Tibial artery (tissue), 4 donors: ENCODE results near the gene PPP3R2.

ENCODE experiments used
- DNase-seq, 2 donors: peaks; one replicate each; pipeline ENCODE4 v3.0.0-alpha.2; 2019
- H3K27ac ChIP-seq, 2 donors: fragments of 200-600 bp; sonication (generic) in 1 of 2; 1 replicate in 1 of 2; 2 replicates in 1 of 2; pipeline ENCODE4 v1.5.1; 2018 to 2019; ENCODE audit warnings: mild to moderate bottlenecking in 1 of 2
- H3K27me3 ChIP-seq, 2 donors: fragments of 200-600 bp; sonication (generic) in 1 of 2; one replicate each; pipeline versions ENCODE4 v1.5.1 to v1.6.0; 2016 to 2019
- H3K36me3 ChIP-seq, 3 donors: fragments of 200-600 bp; sonication (generic) in 2 of 3; one replicate each; pipeline ENCODE4 v1.5.1; 2016 to 2019; ENCODE audit warnings: mild to moderate bottlenecking in 2 of 3
- H3K4me1 ChIP-seq, 4 donors: fragments of 200-600 bp; sonication (generic) in 2 of 4; 1 replicate in 3 of 4; 2 replicates in 1 of 4; pipeline ENCODE4 v1.5.1; 2016 to 2019
- H3K4me3 ChIP-seq, 2 donors: fragments of 200-600 bp; sonication (generic) in 1 of 2; 1 replicate in 1 of 2; 2 replicates in 1 of 2; pipeline ENCODE4 v1.5.1; 2018 to 2019; ENCODE audit warnings: mild to moderate bottlenecking in 2 of 2
- H3K9me3 ChIP-seq, 3 donors: fragments of 200-600 bp; sonication (generic) in 1 of 3; one replicate each; pipeline ENCODE4 v1.5.1; 2016 to 2019
- CTCF ChIP-seq, 2 experiments: fragments of 200-600 bp in 1 of 2; fragments of 450-650 bp in 1 of 2; IDR thresholded peaks; one replicate each; pipeline ENCODE4 v1.5.1; 2017 to 2019; ENCODE audit warnings: antibody characterized with exemption in 2 of 2, mild to moderate bottlenecking in 1 of 2, moderate library complexity in 1 of 2
- intact Hi-C: fragments of 100-400 bp; cut with DNase I; formaldehyde crosslinking; loops from one replicate; pipeline ENCODE4 v1.15.0; 2023; ENCODE audit warnings: low total_unique reads

PPP3R2 gene

GRCh38 chr9:101594796-101595195 is at the start of gene PPP3R2:
PPP3R2 (minus strand) TSS chr9:101594969; CDS start chr9:101594921, 48 bp downstream.
- intact Hi-C loops, result no loop called here
- TF ChIP-seq CTCF (IDR thresholded peaks at IDR 0.05), result no peak
- Histone ChIP-seq H3K36me3 (no peaks in the 10 kb centered on the region), H3K4me1 (no peaks in the 10 kb centered on the region), H3K4me3 (no peak within 1 kb of the TSS), H3K27me3 (no peaks in the 10 kb centered on the region), H3K9me3 (no peaks in the 10 kb centered on the region), H3K27ac (no peak within 1 kb of the TSS)
- DNase-seq, result no peak

- no peak overlapping the region for H3K4me3 ChIP-seq
- H3K9me3 ChIP-seq, result peaks cover 0 to 12% (median 10%) of the 10 kb centered on the region in 3 donors
- no peak overlapping the region for H3K27ac ChIP-seq
- DNase-seq, result no peak
- no peak for TF ChIP-seq CTCF (IDR thresholded peaks at IDR 0.05)
- intact Hi-C loops, result no loop called here
- H3K27me3 ChIP-seq, result no peaks in the 10 kb centered on the region
- no peaks in the 10 kb centered on the region for H3K4me1 ChIP-seq
- H3K36me3 ChIP-seq, result no peaks in the 10 kb centered on the region
These were observed 45.3 kb upstream of the PPP3R2 start for GRCh38 chr9:101639785-101640665.

GRCh38 chr9:101639311-101639710 is 44.5 kb upstream of the PPP3R2 start:
- no peaks in the 10 kb centered on the region for H3K36me3 ChIP-seq
- peaks cover 0 to 12% (median 10%) of the 10 kb centered on the region in 3 donors for H3K9me3 ChIP-seq
- intact Hi-C loops, result no loop called here
- no peak for TF ChIP-seq CTCF (IDR thresholded peaks at IDR 0.05)
- no peaks in the 10 kb centered on the region for H3K27me3 ChIP-seq
- no peak for DNase-seq
- no peak overlapping the region for H3K27ac ChIP-seq
- H3K4me3 ChIP-seq, result no peak overlapping the region
- no peaks in the 10 kb centered on the region for H3K4me1 ChIP-seq

- H3K27ac ChIP-seq, result no peak overlapping the region
- intact Hi-C loops, result no loop called here
- DNase-seq, result no peak
- H3K36me3 ChIP-seq, result no peaks in the 10 kb centered on the region
- H3K4me1 ChIP-seq, result no peaks in the 10 kb centered on the region
- no peaks in the 10 kb centered on the region for H3K27me3 ChIP-seq
- no peak overlapping the region for H3K4me3 ChIP-seq
- H3K9me3 ChIP-seq, result no peaks in the 10 kb centered on the region
- no peak for TF ChIP-seq CTCF (IDR thresholded peaks at IDR 0.05)
These were observed 41.5 kb upstream of the PPP3R2 start for GRCh38 chr9:101636247-101636646.

GRCh38 chr9:101635473-101635872 is 40.7 kb upstream of the PPP3R2 start:
- no peaks in the 10 kb centered on the region for H3K27me3 ChIP-seq
- no peaks in the 10 kb centered on the region for H3K36me3 ChIP-seq
- H3K9me3 ChIP-seq, result no peaks in the 10 kb centered on the region
- no peak overlapping the region for H3K27ac ChIP-seq
- no peak overlapping the region for H3K4me3 ChIP-seq
- TF ChIP-seq CTCF (IDR thresholded peaks at IDR 0.05), result no peak
- intact Hi-C loops, result no loop called here
- no peak for DNase-seq
- H3K4me1 ChIP-seq, result no peaks in the 10 kb centered on the region
